Astrocyte of the cerebellum (primary cell): Measurements from ENCODE around the gene ZCCHC24.
"Not testable (repeated sequence)": the region's sequence is repeated elsewhere in the genome, so short reads cannot be mapped to it uniquely, and the experiment has no call there.

Source experiments
- DNase-seq: peaks from one replicate; pipeline ENCODE4 v3.0.0-alpha.2; 2011; ENCODE audit warnings: low read depth
- H3K4me3 ChIP-seq: 2 replicates; pipeline ENCODE4 v1.5.1; 2011; ENCODE audit warnings: mild to moderate bottlenecking, low read depth, low read length, moderate library complexity
- in situ Hi-C: cut with HindIII; loops from 2 replicates; pipeline ENCODE4 v1.10.0; 2017; ENCODE audit warnings: low sequenced_read_pairs
- TF ChIP-seq, protein P1 (sequence below): IDR thresholded peaks from 2 replicates; pipeline ENCODE4 v1.5.1; 2012; ENCODE audit warnings: low read length, low read depth, moderate library complexity, mild to moderate bottlenecking; ENCODE audit errors: missing control alignments

ZCCHC24 gene

DNA sequence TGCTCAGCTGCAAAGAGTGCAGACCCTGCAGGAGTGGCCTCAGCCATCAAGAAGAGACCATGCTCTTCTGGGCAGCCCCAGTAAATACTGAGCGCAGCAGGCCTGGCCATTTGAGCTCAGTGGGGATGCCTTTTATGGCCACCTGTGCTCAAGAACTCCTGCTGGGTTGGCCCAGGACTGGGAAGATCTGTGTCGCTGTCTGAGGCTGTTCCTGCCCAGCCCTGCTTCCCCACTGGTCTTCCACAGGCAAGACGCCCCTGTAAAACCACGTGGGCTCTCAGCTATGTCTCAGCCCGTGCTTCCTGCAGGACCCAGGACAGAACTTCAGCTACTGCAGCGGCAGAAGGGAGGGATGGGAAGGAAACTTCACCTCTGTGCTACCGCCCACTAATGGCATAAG is 108.7 kb downstream of the ZCCHC24 start:
- TF ChIP-seq, protein P1, sequence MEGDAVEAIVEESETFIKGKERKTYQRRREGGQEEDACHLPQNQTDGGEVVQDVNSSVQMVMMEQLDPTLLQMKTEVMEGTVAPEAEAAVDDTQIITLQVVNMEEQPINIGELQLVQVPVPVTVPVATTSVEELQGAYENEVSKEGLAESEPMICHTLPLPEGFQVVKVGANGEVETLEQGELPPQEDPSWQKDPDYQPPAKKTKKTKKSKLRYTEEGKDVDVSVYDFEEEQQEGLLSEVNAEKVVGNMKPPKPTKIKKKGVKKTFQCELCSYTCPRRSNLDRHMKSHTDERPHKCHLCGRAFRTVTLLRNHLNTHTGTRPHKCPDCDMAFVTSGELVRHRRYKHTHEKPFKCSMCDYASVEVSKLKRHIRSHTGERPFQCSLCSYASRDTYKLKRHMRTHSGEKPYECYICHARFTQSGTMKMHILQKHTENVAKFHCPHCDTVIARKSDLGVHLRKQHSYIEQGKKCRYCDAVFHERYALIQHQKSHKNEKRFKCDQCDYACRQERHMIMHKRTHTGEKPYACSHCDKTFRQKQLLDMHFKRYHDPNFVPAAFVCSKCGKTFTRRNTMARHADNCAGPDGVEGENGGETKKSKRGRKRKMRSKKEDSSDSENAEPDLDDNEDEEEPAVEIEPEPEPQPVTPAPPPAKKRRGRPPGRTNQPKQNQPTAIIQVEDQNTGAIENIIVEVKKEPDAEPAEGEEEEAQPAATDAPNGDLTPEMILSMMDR: no peak
- DNase-seq: no peak
- H3K4me3 ChIP-seq: no peak overlapping the region
- in situ Hi-C loops: no loop called here

DNA sequence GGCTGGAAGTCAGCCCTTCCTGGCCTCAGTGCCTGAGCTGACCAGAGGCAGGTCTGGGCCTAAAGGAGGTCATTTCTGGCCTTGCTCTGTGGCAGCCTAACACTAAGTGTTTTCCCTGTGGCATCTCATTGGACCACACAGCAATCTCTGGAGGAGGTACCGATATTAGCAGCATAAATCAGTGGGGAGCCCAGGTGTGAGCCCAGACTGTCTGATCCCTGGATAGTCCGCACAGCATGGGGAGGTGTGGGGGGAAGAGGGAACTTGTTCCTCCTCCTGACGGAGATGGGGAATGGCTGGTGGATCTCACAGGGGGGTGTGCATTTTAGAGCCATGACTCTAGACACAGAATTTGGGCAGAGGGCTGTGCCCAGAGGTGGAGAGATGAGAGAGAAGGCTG is 109.1 kb downstream of the ZCCHC24 start:
- H3K4me3 ChIP-seq: no peak overlapping the region
- no peak for DNase-seq
- TF ChIP-seq, protein P1: no peak
- in situ Hi-C loops: no loop called here

DNA sequence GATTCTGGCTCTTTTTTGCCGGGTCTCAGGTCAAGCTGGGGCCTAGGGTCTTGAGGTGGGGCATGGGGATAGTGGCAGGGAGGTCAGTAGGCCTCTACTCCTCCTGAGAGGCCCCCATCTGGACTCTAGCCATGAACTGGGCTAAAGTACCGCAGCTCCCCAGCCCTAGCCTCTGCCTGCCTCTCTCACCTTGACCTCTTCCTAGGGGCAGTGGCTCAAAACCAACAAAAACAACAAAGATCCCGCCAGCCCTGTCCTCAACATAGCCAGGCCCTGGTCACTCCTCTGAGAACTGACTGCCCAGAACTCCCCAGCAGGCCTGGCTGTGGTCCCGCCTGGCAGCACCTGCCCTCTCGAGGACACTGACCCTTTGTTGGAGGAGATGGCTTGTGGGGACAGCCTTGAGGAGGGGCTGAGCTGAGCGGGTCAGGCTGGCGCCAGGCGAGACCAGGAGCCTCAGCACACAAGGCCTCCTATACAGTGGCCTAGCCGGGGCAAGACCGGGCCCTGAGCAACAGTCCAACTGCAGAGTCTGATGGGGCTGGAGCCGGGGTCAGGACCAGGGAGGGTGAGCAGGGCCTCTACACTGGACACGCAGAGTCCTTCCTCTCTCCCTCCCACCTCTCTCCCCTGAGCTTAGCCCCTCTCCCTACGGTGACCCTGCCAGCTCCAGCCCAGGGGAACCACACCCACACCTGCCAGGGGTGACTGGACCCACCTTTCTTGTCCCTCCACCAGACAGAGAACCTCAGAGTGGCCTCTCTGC is 109.8 kb downstream of the ZCCHC24 start:
- in situ Hi-C loops: no loop called here
- no peak overlapping the region for H3K4me3 ChIP-seq
- no peak for DNase-seq
- TF ChIP-seq, protein P1: no peak

DNA sequence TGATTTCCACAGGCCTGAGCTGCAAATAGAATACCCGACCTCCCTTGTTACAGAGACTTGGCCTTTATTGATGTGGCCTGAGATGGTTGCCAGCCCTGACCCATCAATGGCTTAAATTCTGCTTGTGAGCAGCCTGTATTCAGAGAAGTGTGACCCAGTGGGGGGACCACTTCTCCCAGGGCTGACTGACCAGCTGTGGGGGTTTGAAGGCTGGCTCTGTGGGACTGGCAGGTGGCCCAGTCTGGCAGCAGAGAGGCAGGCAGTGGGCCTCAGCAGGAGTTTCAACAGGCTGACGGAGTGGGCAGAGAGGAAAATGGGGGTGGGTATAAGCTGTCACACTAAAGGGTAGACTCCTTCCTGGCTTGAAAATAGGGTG is 110.3 kb downstream of the ZCCHC24 start:
- DNase-seq: no peak
- TF ChIP-seq, protein P1: no peak
- in situ Hi-C loops: no loop called here
- H3K4me3 ChIP-seq: no peak overlapping the region

DNA sequence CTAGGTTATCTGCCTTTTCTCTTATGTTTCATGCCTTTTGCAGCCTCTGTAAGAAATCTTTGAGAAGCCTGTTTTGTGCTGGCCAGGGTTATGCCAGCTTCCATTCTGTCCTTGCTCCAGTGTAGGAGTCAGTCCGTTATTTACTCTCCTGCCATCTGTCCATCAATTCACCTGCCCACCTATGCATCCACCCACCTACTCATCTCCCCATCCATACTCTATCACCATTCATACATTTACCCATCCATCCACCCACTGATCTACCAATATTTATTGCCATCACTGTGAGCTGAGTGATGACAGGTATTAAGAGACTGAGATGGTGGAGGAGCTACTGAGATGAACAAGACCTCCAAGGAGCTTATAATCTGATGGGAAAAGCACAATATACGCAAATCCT is 110.9 kb downstream of the ZCCHC24 start:
- in situ Hi-C loops: no loop called here
- H3K4me3 ChIP-seq: no peak overlapping the region
- TF ChIP-seq, protein P1: no peak
- DNase-seq: no peak

DNA sequence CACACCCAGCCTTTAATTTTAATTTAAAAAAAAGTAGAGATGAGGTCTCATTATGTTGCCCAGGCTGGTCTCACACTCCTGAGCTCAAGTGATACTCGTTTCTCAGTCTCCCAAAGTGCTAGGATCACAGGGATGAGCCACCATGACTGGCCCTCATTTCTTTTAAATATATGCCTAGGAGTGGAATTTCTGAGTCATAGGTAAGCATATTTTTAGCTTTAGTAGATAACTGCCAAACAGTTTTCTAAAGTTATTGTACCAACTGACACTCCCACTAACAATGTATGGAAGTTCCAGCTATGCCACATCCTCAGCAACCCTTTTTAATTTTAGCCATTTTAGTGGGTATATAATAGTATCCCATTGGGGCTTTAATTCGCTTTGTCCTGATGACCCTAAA is 111.9 kb downstream of the ZCCHC24 start:
- in situ Hi-C loops: no loop called here
- no peak overlapping the region for H3K4me3 ChIP-seq
- TF ChIP-seq, protein P1: no peak
- DNase-seq: no peak

DNA sequence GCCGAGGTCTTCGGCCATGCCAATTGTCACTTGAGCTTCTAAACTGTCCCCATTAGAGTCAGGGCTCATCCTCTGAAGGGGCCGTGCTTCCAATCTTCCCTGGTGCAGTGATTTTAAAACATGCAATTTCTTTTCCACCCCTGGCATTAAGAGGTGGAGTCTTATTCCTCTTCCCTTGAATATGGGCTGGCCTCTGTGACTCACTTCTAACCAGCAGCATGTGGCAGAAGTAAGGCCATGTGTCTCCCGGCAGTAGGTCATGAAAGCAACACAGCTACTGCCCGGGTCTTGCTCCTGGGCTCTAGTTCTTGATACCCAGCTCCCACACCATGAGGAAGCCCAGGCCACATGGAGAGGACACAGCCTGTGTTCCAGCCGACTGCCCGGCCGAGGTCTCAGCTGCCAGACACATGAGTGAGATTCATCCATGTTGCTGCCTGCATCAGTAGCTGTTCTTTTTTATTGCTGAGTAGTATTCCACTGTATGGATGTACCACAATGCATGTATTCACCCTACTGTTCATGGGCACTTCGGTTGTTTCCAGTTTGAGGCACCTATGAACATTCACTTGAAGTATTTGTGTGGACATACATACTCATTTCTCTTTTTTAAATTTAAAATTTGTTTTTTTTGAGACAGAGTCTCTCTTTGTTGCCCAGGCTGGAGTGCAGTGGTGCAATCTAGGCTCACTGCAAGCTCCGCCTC is 112.7 kb downstream of the ZCCHC24 start:
- H3K4me3 ChIP-seq, DNase-seq, in situ Hi-C loops: not testable (repeated sequence)
